Thymus (tissue), 11 donors: ENCODE data around the gene DEPDC4. TPM values are rescaled to one million over a fixed set of nuclear protein-coding genes. Genes with fewer than 3 reads are reported as not detected.
"Not testable (repeated sequence)": the region's sequence is repeated elsewhere in the genome, so short reads cannot be mapped to it uniquely, and the experiment has no call there.

Source experiments
- DNase-seq, 9 donors: peaks; one replicate each; pipeline ENCODE4 v3.0.0-alpha.2; 2013; ENCODE audit warnings: low spot score in 9 of 9, low read depth in 6 of 9, missing footprints in 1 of 9
- H3K27ac ChIP-seq, 2 donors: one replicate each; pipeline ENCODE4 v1.5.1; 2013; ENCODE audit warnings: control low read depth in 1 of 2, low read depth in 1 of 2, low read length in 1 of 2, mild to moderate bottlenecking in 1 of 2, moderate library complexity in 1 of 2
- H3K27me3 ChIP-seq, 2 donors: one replicate each; pipeline ENCODE4 v1.5.1; 2013; ENCODE audit warnings: low read length in 1 of 2; ENCODE audit not compliant: control insufficient read depth in 2 of 2, insufficient read depth in 1 of 2
- H3K36me3 ChIP-seq, 2 donors: one replicate each; pipeline ENCODE4 v1.5.1; 2013; ENCODE audit warnings: low read length in 1 of 2, mild to moderate bottlenecking in 1 of 2, moderate library complexity in 1 of 2; ENCODE audit not compliant: control insufficient read depth in 2 of 2, insufficient read depth in 2 of 2
- H3K4me1 ChIP-seq, 2 donors: one replicate each; pipeline ENCODE4 v1.5.1; 2013; ENCODE audit warnings: low read length in 2 of 2; ENCODE audit not compliant: control insufficient read depth in 2 of 2, insufficient read depth in 2 of 2
- H3K4me3 ChIP-seq, 2 donors: one replicate each; pipeline ENCODE4 v1.5.1; 2013; ENCODE audit warnings: low read length in 2 of 2, control low read depth in 1 of 2, mild to moderate bottlenecking in 1 of 2
- H3K9me3 ChIP-seq, 2 donors: one replicate each; pipeline ENCODE4 v1.5.1; 2013; ENCODE audit warnings: low read length in 1 of 2, mild to moderate bottlenecking in 1 of 2; ENCODE audit not compliant: control insufficient read depth in 2 of 2, insufficient read depth in 1 of 2
- WGBS: extraction: QIAGEN DNeasy Blood & Tissue Kit; methylation state at CpG from one replicate; pipeline ENCODE4 v1.1.7; 2013; 5-methylcytosine and 5-hydroxymethylcytosine counted together
- polyA plus RNA-seq: library from polyadenylated mRNA; stranded (reverse); fragments of 200-250 nt; gene quantifications from one replicate; pipeline ENCODE4 v1.2.3, GENCODE V29; 2013
- total RNA-seq: library from RNA; stranded (reverse); fragments of 120-200 nt; gene quantifications from one replicate; pipeline ENCODE4 v1.2.4, GENCODE V29; 2013
- donor health status: healthy.

The DEPDC4 gene
- total and polyA plus RNA-seq, 2 donors, result 0.94 to 2.0 TPM

DNA sequence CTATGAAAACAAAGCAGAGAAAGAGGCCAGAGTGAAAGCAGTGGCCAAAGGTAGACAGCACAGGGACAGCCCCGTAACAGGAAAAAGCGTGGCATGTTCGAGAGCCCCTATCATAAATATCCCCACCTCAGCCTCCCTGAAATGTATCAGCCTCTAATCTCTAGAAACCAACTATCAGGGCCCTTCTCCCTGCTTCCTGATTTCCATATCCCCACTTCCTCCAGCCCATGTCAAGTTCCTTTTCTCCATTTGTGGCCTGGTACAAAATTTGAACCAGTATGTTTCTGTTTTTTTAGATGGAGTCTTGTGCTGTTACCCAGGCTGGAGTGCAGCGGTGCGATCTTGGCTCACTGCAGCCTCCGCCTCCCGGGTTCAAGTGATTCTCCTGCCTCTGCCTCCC is 16.9 kb downstream of the DEPDC4 start:
- Histone ChIP-seq H3K9me3 (no peaks in the 10 kb centered on the region), H3K27me3 (no peaks in the 10 kb centered on the region), H3K4me3 (no peak overlapping the region), H3K4me1 (no peaks in the 10 kb centered on the region), H3K27ac (no peak overlapping the region), H3K36me3 (no peaks in the 10 kb centered on the region)
- no peak for DNase-seq
- WGBS, result 93% methylated on average over 7 of the region's 7 CpGs

DNA sequence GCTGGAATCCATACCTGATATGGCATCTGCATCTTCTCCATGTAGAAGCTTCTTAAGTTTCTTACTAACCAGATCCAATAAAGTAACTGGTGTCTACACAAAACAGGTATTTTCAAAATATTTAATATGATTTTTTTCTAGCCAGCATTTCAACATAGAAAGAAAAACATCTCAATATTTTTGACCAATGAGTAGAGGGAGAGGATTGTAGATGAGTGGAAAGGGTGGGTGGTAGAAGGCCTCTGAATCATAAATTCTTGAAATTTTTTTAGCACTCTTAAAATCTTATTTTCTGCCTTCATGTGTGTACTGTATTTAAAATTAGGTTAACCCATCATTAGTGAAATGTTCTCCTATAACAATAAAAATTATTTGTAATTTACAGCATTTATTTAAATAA is 18.0 kb downstream of the DEPDC4 start:
- Histone ChIP-seq H3K27ac (no peak overlapping the region), H3K9me3 (no peaks in the 10 kb centered on the region), H3K4me3 (no peak overlapping the region), H3K27me3 (no peaks in the 10 kb centered on the region), H3K4me1 (no peaks in the 10 kb centered on the region), H3K36me3 (no peaks in the 10 kb centered on the region)
- DNase-seq, result no peak

DNA sequence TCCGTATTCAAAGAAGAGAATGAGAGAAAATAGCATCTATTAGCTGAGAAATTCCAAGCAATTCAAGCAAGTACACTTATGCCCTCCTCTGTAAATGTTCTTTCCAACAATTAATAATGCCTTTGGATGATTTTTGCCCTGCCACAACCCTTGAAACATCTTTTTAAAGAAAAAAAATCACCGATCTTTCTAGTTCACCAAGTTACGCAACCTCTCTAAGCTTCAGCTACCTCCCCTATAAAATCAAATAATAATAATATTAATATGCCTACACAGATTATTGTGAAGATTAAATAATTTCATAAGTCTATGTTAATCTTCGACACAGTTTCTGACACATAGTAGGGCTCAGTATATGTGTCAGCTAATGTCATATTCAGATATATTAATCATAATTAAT is 19.1 kb downstream of the DEPDC4 start:
- H3K9me3 ChIP-seq, result no peaks in the 10 kb centered on the region
- H3K4me3 ChIP-seq, result no peak overlapping the region
- H3K27me3 ChIP-seq, result no peaks in the 10 kb centered on the region
- no peak for DNase-seq
- no peaks in the 10 kb centered on the region for H3K4me1 ChIP-seq
- no peak overlapping the region for H3K27ac ChIP-seq
- 98% methylated on average over 4 of the region's 4 CpGs for WGBS
- no peaks in the 10 kb centered on the region for H3K36me3 ChIP-seq

DNA sequence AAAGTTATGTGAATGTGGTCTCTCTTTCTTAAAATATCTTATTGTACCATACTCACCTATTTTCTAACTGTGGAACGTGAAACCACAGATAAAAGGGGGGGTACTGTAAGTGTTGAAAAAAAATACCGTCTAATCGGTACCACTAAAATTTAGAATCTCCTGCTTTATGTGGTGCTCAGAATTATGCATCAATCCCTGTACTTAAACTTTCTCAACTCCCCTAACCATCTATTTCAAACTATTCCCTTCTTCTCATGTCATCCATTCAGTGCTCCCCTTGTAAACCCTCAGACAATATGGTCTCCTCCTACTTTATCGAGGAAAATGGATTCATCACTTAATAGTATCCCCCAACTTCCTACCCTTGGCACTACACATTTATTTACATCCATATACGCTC is 23.7 kb downstream of the DEPDC4 start:
- no peak overlapping the region for H3K27ac ChIP-seq
- H3K4me1 ChIP-seq, result no peaks in the 10 kb centered on the region
- no peaks in the 10 kb centered on the region for H3K9me3 ChIP-seq
- H3K4me3 ChIP-seq, result no peak overlapping the region
- H3K36me3 ChIP-seq, result no peaks in the 10 kb centered on the region
- no peaks in the 10 kb centered on the region for H3K27me3 ChIP-seq
- DNase-seq, result no peak
- WGBS, result 77% methylated on average over 5 of the region's 5 CpGs

DNA sequence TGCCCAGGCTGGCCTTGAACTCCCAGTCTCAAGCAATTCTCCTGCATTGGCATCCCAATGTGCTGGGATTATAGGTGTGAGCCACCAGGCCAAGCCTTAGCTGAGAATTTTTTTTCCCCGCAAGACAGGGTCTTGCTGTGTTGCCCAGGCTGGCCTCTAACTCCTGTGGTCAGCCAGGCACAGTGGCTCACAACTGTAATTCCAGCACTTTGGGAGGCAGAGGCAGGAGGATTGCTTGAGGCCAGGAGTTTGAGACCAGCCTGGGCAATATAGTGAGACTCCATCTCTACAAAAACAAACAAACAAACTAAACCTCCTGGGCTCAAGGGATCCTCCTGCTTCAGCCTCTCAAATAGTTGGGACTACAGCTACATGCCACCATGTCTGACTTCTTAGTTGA is 27.3 kb downstream of the DEPDC4 start:
- Histone ChIP-seq H3K36me3 (no peaks in the 10 kb centered on the region), H3K27me3 (no peaks in the 10 kb centered on the region), H3K4me1 (no peaks in the 10 kb centered on the region), H3K9me3 (no peaks in the 10 kb centered on the region), H3K27ac (no peak overlapping the region), H3K4me3 (no peak overlapping the region)
- 100% methylated on average over 1 of the region's 1 CpG for WGBS
- no peak for DNase-seq

DNA sequence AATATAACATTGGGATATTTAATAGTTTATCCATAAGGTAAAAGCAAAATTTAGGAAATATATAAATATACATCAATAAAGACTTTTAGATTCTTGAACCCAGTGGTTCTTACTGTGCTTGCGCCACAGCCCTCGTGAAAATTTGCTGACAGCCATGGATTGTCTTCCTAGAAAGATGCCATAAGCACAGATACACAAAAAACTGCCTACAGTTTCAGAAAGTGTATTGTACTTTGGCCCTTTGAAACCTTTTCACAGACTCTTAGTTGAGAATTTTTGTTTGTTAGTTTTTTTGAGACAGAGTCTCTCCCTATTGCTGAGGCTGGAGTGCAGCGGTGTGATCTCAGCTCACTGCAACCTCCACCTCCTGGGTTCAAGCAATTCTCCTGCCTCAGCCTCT is 28.1 kb downstream of the DEPDC4 start:
- Histone ChIP-seq H3K27me3 (no peaks in the 10 kb centered on the region), H3K9me3 (no peaks in the 10 kb centered on the region), H3K4me3 (no peak overlapping the region), H3K27ac (no peak overlapping the region), H3K4me1 (no peaks in the 10 kb centered on the region), H3K36me3 (no peaks in the 10 kb centered on the region)
- no peak for DNase-seq
- 98% methylated on average over 3 of the region's 3 CpGs for WGBS

DNA sequence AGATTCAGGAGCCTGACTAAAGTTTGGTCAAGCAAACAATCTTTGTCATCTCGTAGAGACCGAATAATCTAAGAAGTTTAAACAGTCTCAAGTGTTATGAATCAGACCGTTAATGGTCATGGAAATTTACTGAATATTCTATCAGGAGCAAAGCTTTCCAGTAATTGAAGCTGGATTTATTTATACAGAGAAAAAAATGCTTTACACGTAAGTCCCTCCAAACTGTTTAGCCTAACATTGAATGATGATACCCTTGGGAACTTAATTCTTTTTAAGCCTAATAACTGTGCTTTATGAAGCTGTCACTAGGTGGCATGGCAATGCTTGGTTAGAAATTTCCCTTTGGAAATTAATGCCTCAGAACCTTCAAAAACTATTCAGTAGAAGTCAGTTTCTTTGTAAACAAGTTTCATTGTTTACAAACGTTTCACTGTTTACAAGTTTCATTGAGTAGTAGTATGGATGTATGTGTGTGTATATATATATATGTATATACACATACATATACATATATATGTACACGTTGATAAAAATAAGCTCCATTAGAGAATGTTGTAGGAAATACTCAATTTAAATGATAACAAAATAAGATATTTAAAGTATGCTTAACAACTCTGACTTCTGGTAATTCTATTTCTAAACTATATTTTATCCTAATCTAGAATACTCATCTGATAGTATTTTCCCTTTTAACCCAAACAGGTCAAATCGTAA is 32.1 kb downstream of the DEPDC4 start:
- DNase-seq, result peak in 6 of 9 donors; percentile 4 to 44 (median 6)
- no peak overlapping the region for H3K27ac ChIP-seq
- WGBS, result 71% methylated on average over 7 of the region's 7 CpGs

DNA sequence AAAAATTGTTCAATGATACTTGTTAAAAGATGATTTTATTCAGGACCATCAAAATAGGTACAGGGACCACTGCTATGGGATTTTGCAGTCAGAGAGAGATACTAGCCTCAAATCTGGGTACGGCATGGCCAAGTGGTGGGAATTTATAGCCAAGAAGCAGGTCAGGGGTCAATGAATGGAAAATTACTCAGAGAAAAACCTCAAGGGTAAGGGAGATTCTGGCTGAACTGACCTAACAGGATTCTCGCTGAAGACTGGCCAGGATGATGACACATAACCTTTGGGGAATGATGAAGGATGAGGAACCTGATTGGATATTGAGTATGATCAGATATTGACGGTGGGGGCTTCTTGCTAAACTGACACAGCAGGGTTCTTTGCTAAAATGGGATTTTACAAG is 32.7 kb downstream of the DEPDC4 start:
- 91% methylated on average over 3 of the region's 3 CpGs for WGBS
- Histone ChIP-seq H3K4me1 (no peaks in the 10 kb centered on the region), H3K4me3 (no peak overlapping the region), H3K36me3 (no peaks in the 10 kb centered on the region), H3K27me3 (no peaks in the 10 kb centered on the region), H3K9me3 (no peaks in the 10 kb centered on the region), H3K27ac (no peak overlapping the region)
- DNase-seq, result no peak

More for the DNA sequence above, 32.1 kb downstream of the DEPDC4 start:
- Histone ChIP-seq H3K4me3 (no peak overlapping the region), H3K4me1 (no peaks in the 10 kb centered on the region), H3K9me3 (no peaks in the 10 kb centered on the region), H3K36me3 (no peaks in the 10 kb centered on the region), H3K27me3 (no peaks in the 10 kb centered on the region)

DNA sequence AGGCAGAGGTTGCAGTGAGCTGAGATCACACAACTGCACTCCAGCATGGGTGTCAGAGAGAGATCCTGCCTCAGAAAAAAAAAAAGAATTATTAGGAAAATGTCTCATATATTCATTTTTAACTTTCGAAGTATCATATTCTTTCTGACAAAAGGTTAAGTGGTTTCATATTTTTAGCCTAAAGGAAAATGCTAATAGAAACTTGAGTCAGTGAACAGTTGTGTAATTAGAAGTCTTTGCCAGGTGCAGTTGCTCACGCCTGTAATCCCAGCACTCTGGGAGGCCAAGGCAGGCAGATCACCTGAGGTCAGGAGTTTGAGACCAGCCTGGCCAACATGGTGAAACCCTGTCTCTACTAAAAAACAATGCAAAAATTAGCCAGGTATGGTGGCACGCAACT is 35.0 kb downstream of the DEPDC4 start:
- not testable (repeated sequence) for H3K27ac ChIP-seq, H3K9me3 ChIP-seq, H3K27me3 ChIP-seq, DNase-seq, H3K4me1 ChIP-seq, H3K36me3 ChIP-seq, H3K4me3 ChIP-seq
- 95% methylated on average over 3 of the region's 3 CpGs for WGBS
